Effector CD4-positive, alpha-beta T cell (primary cell): ENCODE data around the gene BSPRY.
A peak's percentile ranks its signal among the peaks of the same experiment; 100 is the strongest.
"Not testable (repeated sequence)": the region's sequence is repeated elsewhere in the genome, so short reads cannot be mapped to it uniquely, and the experiment has no call there.

Source experiments
- DNase-seq: peaks from one replicate; pipeline ENCODE4 v3.0.0-alpha.2; 2020

BSPRY gene

DNA sequence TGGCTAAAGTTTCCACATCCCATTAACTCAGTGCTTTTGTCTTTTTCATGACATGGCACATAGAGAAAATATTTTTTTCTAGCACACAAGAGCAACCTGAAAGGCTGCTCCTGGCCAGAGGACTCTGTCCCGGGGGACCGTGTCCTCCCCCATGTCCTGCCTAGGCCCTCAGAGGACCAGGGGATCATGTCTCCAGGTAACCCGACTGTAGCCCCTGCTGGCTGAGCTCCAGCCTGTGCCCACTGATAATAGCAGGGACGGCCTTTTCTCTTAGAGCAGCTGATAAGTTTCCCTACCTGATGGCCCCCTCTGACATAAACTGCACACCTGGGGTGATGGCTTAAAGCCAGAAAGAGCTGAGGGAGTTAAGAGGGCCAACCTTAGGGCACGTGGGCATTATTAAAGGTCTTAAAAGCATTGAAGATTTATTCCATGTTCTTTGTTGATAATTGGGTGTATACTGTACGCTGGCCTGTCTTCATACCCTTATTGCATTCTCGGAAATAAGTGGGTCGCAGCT is 21.5 kb downstream of the BSPRY start:
- no peak for DNase-seq

DNA sequence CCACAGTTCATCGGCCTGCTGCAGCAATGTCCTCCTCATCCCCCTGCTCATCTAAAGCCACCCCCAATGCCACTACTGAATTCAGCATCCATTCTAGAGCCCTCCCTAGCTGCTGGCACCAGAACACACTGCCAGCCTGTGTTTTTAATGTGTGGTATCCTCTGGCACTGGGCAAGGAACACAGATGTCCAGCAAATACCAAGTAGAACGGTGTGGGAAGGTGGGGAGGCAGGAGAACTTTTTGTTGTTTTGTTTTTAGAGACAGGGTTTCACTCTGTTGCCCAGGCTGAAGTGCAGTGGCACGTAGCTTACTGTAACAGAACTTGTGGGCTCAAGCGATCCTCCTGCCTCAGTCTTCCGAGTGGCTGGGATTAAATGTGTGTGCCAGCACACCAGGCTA is 22.7 kb downstream of the BSPRY start:
- no peak for DNase-seq

DNA sequence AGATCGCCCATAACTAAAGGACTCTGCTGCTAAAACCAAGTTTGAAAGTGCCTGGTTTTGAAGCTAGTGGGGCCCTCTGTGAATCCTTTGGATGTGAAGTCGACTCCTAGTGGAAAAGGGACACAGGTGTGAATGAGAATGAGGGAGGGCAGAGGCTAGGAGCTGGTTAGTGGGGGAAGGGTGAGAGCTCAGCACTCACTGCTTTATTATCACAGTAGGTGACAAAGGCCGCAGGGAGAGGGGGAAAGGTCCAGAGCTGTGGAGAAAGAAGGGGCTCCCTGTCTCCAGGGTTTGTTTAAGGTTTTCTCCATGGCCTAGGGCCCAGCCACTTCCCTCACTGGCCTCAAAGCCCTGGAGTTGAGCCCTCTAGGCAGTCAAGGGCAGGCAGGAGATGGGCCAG is 23.9 kb downstream of the BSPRY start:
- no peak for DNase-seq

DNA sequence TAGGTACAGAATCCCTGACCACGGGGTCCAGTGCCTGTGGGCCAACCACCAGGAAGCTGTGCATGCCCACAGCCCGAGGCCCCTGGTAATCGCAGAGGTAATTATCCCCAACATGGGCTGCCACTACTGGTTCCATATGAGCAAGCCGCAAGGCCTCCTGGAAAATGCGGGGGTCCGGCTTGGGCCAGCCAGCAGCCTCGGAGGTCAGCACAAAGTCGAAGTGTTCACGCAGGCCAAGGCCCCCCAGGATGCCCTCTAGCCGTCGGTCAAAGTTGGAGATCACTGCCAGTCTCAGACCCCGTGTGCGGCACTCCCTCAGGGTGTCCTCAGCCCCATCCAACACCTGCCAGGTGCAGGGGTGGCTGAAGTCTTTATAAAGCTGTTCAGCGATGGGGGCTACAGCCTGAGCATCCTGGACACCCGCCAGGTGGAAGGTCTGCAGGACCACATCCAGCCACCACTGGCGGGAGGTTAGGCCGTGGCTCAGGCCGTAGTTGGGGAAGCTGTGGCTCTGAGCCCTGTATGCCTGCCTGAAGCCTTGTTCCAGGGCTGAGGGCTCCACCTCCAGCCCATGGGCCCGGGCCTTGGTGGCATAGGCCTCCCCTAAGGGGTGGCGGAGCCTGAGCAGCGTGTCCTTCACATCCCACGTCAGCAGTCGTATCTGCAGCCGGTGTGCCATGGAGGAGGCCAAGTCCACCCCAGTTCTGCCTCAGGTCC is 24.5 kb downstream of the BSPRY start:
- DNase-seq: no peak

DNA sequence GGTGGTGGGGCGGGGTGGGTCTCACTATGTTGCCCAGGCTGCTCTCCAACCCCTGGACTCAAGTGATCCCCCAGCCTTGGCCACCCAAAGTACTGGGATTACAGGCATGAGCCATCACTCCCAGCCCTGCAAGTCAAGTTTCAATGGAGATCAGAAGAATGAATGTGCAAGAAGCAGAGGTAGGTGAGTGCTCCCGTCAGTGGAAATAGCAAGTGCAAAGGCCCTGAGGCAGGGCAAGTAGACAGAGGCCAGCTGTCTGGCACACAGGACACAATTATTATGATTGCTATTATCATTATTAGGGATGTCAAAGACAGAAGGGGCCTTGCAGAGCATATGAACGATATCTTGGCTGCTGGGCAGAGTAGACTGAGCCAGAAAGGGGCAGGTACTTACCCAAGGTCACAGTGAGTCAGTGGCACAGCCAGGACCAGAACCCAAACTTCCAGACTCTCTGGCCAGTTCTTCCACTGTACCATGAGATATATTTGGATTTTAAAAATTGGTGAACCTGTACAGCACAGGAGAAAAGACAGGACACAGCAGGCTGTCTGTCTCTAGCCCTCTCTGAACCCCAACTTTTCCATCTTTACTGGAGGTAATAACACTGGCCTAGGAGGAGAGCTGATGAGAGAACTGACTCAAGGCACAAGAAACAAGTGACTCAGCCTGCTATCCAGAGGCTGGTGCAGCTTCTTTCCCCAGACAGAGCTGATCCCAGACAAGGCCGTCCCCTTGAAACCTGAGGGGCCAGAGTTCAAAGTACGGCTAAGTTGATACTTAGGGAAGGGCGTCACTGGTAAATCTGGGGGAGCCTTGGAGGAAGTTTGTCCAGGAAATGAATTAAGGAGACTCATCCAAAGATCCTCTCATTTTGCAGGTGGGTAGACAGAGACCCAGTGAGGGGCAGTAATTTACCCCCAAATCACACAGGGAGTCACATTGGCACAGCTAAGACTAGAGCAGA is 26.0 kb downstream of the BSPRY start:
- DNase-seq: no peak

DNA sequence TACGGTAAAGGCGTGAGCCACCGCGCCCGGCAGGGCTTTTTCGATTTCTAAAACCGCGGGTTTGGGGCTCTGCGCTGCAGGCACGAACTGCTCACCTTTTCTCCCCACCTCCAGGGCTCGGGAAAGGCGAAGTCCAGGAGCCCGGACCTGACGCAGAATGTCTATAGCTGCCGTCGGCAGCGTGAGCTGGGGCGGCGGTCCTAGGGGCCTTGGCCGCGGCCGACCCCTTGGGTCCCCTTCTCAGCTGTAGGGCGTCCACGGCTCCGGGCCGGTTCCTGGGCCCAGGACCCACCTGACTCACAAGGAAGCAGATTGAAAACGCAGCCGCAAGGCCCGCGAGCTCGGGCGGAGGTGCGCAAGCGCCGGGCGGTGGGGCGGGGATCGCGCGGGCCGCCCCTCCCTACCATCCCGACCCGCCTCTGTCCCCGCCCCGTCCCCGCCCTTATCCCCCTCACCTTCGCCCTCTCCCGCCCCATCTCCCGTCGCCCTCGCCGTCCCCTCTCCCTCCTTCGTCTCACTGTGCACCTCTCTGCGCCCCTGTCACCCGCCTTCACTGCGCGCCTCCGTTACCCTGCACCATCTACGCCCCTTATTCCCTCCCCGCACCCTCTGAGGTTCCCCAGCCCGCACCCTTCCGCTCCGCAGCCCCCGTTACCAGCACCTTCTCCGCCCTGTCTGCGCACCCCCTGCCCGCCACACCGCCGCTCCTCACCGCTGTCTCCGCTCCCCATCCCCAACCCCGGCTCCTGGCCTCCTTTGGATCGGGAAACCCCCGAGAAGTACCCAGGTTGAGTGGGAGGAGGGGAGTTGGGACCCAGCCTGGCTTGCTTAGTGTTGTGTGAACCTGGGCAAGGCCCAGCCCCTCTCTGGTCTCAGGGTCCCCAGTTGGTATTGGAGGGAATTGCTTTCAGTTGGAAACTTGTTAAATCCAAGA is 27.6 kb downstream of the BSPRY start, which contains the start of gene HDHD3:
HDHD3 (minus strand) TSS at position 353 of the 934 bp plus-strand sequence. CDS start 2,632 bp downstream, outside the sequence.
- peak; percentile 66 for DNase-seq

DNA sequence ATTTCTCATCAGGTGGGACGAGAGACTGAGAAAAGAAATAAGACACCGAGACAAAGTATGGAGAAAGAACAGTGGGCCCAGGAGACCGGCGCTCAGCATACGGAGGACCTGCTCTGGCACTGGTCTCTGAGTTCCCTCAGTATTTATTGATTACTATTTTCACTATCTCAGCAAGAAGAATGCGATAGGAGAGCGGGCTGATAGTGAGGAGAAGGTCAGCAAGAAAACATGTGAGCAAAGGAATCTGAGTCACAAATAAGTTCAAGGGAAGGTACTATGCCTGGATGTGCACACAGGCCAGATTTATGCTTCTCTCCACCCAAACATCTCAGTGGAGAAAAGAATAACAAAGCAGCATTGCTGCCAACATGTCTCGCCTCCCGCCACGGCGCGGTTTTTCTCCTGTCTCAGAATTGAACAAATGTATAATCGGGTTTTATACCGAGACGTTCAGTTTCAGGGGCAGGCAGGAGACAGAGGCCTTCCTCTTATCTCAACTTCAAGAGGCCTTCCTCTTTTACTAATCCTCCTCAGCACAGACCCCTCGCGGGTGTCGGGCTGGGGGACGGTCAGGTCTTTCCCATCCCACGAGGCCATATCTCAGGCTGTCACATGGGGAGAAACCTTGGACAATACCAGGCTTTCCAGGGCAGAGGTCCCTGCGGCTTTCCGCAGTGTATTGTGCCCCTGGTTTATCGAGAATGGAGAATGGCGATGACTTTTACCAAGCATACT is 29.9 kb downstream of the BSPRY start:
- not testable (repeated sequence) for DNase-seq

DNA sequence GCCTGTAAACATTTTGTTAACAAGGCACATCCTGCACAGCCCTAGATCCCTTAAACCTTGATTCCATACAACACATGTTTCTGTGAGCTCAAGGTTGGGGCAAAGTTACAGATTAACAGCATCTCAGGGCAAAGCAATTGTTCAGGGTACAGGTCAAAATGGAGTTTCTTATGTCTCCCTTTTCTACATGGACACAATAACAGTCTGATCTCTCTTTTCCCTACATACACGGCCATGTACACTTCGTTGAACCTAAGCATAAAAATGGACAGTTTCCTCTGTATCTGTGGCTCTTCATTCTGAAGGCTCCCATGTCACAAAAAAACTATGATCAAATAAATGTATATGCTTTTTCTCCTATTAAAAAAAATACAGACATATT is 30.5 kb downstream of the BSPRY start:
- not testable (repeated sequence) for DNase-seq

DNA sequence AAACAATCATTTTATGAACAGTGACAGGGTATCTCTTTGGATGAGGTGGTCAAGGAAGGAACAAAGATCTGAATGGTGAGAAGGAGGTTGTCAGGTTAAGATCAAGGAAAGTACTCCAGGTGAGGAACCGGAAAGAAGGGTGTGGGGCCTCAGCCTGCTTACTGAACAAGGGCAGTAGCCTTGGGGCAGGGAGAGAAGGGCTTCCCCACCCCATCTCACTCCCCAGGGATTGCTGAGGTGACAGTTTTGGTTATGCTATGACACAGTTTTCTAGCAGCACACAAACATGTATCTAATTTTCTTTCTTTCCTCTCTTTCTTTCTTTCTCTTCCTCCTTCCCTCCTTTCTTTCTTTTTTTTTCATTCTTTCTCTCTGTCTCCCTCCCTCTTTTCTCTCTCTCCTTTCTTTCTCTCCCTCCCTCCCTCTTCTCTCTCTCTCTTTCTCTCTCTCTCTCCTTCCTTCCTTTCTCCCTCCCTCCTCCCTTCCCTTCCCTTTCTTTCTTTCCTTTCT is 31.6 kb downstream of the BSPRY start:
- no peak for DNase-seq

DNA sequence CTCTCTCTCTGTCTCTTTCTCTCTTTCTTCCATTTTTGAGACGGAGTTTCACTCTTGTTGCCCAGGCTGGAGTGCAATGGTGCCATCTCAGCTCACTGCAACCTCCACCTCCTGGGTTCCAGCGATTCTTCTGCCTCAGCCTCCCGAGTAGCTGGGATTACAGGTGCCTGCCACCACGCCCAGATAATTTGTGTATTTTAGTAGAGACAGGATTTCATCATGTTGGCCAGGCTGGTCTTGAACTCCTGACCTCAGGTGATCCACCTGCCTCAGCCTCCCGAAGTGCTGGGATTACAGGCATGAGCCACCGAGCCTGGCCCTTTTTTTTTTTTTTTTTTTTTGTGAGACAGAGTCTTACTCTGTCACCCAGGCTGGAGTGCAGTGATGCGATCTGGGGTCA is 32.1 kb downstream of the BSPRY start:
- not testable (repeated sequence) for DNase-seq

DNA sequence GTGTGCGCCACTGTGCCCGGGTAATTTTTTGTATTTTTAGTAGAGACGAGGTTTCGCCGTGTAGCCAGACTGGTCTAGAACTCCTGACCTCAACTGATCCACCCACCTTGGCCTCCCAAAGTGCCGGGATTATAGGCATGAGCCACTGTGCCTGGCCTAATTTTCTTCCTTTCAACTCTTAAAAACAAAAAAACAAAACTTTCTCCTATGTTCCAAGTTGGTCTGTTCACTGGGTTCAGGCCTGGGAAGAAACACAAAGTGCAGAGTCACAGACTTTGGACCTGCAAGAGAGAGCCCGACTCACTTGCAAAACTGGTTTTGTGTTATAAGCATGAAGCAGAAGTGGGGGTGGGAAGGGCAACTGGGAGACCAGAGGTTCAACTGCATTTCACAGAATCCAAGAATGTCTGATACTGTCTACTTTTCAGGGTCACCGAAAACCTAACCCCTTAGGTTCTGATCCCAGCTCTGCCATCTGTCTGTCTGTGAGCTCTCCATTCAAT is 32.6 kb downstream of the BSPRY start:
- no peak for DNase-seq

DNA sequence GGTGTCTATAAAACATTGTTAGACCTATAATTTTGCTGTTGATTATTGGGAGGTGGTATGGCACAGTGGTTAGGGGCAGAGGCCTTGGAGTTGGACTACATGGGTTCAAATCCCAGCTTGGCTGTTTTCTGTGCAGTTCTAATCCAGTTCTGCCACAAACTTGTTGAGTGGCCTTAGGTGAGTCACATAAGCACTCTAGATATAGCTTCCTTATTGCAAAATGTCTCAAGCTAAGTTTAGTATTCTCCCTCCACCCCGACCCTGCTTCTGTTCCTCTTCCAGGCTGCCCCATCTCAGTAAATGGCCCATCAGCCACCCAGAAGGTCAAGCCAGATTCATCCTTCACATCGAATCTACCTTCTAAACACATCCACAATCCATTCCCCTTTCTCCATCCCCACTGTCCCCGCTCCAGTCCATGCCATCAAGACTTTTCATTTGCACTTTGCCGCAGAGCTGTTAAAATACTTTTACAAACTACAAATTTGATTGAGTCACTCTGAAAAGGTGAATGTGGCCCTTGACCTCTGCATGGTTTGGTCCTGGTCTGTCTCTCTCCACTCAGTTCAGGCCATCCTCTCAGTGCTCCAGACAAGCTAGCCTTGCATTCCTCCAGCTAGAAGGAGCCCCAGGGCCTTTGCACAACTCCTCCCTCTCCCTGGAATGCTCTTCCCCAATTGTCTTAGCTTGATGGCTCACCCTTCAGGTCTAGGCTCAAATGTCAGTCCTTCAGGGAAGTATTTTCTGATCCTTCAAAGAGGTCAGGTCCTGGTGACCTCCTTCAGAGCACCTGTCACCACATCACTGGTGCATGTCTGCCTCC is 37.4 kb downstream of the BSPRY start:
- DNase-seq: no peak

DNA sequence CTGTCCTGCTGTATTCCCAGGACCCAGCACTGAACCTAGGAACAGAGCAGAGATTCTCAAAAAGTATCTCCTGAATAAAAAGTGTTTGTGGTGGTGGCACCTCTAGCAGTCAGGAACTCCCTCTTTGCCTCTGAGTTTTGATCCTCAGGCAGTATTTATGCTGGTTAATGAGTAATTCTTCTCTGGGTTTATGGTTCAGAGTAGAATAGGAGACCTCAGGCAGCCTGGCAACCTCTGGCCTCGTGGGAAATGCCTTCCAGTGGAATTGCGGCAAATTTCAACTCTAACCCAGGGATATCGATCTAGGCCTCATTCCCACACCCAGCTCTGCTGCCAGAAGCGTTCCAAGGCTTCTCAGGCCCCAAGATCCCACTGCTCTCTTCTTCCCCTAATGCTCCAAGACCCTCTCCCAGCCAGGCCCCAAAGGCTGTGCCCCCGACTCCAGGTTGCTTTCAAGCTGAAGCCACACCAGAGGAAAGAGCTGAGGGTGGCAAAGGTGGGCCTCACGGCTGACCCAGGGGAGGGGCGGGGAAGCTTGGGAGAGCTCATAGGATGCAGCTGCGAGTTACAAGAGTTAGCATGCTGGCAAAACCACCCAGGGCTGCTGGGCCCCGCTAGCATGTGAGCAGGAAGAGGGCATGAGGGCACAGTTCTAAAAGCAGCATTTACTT is 38.4 kb downstream of the BSPRY start:
- no peak for DNase-seq

DNA sequence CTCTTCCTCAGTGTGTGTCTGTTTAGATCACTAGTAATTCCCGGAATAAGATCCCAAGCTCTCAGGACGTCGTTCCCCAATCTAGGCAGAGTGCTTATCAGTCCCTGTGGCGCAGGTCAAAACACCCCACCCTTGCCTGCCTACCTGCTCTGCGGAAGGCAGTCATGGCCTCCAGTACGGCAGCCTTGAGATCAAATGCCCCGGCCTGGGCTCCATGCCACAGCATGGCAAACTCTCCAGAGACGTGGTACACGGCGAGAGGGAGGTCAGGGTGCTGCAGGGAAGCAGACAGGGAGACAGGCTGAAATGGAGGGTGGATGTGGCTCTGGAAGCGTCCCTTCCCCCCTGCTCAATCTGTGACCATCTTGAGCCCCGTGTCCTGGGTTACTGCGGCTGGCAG is 39.5 kb downstream of the BSPRY start:
- no peak for DNase-seq

DNA sequence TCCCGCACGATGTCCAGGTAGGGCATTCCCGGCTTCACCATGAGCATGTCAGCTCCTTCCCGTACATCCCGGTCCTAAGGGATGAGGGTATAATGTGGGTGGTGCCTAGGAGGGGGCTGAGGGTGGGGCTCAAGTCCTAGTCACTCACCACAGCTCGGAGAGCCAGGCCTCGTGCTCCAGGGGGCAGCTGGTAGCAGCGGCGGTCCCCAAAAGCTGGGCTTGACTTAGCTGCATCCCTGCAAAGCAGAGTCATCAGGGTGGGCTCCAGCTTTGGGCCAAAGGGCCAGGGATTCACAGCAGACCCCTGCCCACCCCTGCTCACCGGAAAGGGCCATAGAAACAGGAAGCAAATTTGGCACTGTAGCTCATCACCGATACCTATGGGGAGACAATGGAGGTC is 40.1 kb downstream of the BSPRY start:
- no peak for DNase-seq

DNA sequence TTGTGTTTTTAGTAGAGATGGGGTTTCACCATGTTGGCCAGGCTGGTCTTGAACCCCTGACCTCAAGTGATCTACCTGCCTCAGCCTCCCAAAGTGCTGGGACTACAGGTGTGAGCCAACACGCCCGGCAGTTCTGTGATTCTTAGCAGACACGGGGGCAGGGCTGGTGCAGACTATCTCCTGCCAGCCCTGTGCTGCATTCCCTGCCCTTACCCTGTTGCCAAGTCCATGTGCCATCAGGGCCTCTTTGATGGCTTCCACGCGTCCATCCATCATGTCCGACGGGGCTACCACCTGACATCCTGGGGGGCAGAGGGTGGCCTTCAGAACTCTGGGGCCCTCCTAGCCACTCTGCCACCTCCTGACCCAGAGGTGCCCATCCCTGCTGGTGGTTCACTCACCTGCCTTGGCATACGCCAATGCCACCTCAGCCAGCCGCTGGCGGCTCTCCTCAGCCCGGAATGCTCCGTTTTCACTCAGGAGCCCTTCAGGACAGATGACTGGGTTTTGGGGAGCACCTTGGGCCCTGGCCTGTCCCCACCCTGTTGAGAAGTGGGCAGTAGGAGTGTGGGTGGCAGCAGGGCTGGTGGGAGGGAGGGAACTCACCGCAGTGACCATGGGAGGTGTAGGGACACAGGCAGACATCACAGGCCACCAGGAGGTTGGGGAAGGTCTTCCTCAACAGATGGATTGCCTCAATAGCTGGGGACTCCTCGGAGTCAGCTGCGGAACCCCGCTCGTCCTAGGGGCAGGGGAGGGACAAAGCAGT is 41.0 kb downstream of the BSPRY start:
- no peak for DNase-seq

DNA sequence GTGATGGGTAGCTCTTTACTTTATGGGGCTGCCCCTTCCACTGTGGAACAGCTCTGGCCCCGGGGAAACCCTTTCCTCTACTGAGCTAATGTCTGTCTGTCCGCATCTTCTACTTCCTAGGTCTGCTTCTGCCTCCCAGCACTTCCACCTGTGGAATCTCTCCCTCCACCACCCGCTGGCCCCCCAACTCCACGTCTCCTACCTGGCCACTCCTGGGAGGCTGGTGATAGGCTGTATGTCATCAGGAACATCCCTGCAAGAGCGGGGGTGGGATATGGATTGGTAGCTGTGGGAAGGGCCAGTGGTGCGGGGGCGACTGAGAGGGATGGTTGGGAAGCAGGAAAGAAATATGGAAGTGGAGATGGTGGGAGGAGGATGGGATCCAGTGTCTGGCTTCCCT is 42.6 kb downstream of the BSPRY start:
- DNase-seq: no peak

DNA sequence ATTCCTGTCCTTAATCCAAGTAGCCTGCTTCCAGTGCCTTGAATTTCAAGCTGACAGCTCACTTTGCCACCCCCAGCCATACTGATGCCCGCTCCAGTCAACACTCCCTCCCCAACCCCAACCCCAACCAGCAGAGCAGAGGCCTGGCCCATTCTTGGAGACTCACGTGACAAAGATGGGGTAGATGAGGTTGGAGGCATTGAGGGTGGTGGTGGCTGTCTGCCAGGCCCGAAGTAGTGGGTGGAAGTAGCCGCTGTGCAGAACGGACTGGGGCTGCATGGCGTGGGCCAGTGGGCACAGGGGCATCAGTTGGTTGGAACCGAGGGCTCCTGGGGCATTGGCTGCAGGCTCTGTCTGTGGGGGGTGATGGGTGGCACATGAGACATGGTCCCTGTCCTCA is 43.9 kb downstream of the BSPRY start:
- DNase-seq: no peak
